Activated CD8-positive, alpha-beta memory T cell treated with anti-CD3 and anti-CD28 coated beads, Interleukin-2, amount 50 U/mL, for 24 hours (primary cell): Measurements from ENCODE around the gene CHEK2.
"Not testable (repeated sequence)": the region's sequence is repeated elsewhere in the genome, so short reads cannot be mapped to it uniquely, and the experiment has no call there.

Experiments
- DNase-seq: peaks from one replicate; pipeline ENCODE4 v3.0.0-alpha.2; 2020; ENCODE audit errors: extremely low read depth

CHEK2 gene

DNA sequence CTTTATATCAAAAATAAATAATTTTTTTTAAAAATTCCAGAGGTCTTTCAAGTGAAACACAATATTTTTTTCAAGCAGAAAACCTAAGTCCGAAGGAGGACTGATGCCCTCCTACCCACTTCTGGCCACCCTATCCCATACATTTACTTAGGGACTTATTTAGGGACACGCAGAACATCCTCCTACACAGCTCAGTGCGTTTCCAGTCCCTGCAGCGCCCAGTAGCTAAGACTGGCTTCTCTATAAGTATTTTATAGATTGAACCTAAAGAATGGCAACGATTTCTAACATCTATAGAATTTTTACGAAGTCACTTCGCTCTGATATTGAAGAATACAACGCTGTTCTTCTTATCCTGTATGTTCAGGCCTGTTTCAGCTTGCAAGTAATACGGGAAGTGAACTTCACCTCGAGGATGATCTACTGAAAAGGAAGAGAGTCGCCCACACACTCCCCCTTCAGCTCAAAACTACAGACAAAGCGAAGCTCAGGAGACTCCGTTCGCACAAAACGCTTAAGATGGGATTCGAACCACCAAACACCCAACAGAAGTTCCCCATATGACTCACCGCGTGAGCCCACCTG lies 328 bp downstream of the CHEK2 start:
- DNase-seq, result no peak

DNA sequence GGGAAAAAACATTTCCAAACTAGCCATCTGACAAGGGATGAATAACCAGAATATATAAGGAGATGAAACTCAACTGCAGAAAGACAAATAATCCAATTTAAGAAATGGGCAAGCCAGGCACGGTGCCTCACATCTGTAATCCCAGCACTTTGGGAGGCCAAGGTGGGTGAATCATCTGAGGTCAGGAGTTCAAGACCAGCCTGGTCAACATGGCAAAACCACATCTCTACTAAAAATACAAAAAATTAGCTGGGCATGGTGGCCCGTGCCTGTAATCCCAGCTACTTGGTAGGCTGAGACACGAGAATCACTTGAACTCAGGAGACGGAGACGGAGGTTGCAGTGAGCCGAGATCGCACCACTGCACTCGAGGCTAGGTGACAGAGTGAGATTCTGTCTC lies 2.7 kb downstream of the CHEK2 start:
- not testable (repeated sequence) for DNase-seq

DNA sequence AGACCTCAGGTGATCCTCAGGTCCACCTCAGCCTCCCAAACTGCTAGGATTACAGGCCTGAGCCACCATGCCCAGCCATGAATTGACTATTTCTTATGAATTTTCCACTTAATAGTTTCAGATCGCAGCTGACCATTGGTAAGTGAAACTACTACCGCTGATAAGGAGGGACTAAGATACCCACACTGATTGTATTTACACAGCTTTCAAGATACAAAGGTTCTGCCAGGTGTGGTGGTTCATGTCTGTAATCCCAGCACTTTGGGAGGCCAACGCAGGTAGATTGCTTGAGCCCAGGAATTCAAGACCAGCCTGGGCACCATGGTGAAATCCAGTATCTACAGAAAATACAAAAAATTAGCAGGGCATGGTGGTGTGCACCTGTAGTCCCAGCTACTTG lies 3.9 kb downstream of the CHEK2 start:
- no peak for DNase-seq

DNA sequence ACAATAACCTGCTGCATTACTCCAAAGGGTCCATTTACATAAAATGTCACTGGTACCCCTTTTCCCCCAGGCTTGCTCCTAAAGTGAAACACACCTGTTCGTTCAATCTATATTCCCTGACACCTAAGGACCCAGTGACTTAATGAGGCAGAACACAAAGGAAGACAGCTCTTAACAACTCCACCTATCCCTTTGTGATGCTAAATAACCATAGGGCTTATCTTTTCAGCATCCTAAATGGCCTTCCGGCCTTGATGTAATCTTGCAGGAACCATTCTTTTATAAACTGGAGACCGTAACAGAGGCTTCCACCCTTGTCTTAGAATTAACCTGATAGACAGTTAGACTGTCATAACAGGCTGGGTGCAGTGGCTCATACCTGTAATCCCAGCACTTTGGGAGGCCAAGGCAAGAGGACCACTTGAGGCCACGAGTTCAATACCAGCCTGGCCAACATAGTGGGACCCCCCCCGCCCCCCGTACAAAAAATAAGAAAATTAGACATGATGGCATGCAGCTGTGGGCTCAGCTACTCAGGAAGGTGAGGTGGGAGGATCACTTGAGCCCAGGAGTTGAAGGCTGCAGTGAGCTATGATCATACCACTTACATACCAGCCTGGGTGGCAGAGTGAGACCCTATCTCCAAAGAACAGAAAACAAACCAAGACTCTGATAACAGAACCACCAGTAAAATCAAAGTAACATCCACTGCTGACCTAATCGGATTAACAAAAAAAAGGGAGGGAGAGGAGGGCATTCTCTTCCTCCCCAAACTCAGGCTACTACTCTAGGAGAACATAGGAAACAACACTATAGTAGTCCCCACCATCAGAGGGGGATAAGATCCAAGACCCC lies 5.1 kb downstream of the CHEK2 start:
- DNase-seq, result no peak

DNA sequence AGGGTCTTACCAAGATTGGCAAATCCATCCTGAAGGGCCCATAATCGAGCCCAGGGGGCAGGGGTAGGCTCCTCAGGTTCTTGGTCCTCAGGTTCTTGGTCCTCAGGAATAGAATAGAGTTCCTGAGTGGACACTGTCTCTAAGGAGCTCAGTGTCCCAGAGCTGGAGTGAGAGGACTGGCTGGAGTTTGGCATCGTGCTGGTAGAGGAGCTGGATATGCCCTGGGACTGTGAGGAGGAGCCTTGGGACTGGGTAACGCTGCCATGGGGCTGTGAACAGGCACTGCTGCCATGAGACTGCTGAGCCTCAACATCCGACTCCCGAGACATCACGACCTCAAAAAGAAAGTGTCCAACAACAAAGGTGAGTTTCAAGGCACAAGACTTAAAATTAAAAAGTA lies 7.2 kb downstream of the CHEK2 start:
- DNase-seq, result no peak

GRCh38 chr22:28730179-28730578 lies 11.4 kb downstream of the CHEK2 start:
- DNase-seq, result no peak

DNA sequence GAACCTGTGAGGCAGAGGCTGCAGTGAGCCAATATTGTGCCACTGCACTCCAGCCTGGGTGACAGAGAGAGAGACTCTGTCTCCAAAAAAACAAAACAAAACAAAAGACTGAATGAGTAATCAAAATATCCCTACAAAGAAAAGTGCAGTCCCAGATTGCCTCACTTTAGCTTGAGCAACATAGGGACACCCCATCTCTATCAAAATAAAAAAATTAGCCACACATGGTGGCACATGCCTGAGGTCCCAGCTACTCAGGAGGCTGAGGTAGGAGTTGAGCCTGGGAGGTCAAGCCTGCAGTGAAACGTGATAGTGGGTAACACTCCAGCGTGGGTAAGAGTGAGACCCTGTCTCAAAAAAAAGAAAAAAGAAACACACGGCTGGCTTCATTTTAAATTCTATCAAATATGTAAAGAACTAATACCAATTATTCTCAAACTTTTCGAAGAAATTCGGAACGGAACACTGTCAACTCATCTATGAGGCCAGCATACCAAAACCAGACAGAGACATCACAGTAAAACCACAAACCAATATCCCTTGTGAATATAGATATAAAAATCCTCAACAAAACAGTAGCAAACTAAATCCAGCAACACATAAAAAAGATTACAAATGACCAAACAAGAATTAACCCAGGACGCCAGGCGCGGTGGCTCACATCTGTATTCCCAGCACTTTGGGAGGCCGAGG lies 12.9 kb downstream of the CHEK2 start:
- DNase-seq, result no peak

DNA sequence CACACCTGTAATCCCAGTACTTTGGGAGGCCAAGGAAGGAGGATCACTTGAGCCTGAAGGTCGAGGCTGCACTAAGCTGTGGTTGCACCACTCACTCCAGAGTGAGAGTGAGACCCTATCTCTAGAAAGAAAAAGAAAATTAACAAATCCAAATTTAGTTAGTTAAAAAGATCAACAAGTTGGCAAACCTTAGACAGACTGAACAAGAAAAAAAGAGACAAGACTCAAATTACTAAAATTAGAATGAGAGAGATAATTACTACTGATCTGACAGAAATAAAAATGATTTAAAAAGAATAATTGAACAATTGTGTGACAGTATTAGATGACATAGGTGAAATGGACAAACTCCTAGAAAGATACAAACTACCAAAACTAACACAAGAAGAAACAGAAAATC lies 13.6 kb downstream of the CHEK2 start:
- DNase-seq, result no peak

DNA sequence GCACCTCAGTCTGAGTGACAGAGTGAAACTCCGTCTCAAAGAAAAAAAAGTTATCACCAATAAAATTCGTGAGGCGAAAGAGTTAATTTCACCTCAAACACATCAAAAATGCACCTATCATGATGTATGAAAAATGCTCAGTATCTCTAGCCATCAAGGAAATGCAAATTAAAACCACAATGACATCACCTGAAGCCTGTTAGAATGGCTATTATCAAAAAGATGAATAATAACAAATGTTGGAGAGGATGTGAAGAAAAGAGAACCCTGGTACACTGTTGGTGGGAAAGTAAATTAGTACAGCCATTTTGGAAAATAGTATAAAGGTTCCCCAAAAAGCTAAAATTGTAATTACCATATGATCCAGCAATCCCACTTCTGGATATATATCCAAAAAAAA lies 23.6 kb downstream of the CHEK2 start:
- DNase-seq, result no peak

DNA sequence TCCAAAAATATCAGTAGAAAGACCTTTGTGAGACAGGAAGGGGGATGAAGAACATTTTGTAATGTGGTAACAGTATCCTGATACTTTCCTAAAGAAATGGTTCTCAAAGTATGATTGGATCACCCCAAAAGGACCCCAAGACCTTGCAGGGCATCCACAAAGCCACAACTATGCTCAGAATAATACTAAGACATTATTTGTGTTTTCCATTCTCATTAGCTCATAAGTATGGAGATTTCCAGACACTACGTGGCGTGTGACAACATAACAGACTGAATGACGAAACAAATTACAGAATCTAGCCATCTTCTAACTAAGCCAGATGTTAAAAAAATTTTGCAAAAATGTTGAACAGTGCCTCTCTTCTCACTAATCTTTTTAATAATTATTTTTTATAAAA lies 24.9 kb downstream of the CHEK2 start:
- no peak for DNase-seq

DNA sequence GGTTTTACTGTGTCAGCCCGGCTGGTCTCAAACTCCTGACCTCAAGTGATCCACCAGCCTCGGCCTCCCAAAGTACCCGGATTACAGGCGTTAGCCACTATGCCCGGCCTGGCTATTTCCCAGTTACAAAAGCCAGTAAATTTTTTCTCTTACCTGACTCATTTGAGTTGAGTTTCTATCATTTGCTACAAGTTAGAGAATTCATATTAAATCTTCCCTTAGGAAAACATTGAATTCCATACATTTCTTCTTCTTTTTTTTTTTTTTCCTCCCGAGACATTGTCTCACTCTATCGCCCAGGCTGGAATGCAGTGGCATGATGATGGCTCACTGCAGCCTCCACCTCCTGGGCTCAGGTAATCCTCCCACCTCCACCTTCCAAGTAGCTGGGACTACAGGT lies 26.0 kb downstream of the CHEK2 start:
- DNase-seq, result no peak

GRCh38 chr22:28714043-28714628 lies 27.5 kb downstream of the CHEK2 start:
- DNase-seq, result no peak

GRCh38 chr22:28711820-28712777 lies 29.5 kb downstream of the CHEK2 start:
- DNase-seq, result no peak

DNA sequence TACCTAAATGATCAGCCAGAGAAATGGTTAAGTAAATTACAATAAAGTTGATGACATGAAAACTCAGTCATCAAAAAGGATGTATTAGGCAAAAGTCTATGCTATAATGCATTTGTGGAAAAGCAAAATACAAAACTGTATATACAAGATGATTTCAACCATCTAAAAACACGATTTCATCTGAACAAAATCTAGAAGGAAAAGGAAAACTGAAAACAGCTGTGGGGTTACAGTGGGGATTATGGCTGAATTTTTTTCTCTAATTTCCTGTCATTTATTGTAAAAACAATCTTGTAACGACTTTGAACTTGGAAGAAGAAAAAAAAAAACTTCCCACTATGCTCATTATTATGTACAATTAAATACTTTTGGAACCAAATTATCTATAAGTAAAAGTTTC lies 30.3 kb downstream of the CHEK2 start:
- no peak for DNase-seq

DNA sequence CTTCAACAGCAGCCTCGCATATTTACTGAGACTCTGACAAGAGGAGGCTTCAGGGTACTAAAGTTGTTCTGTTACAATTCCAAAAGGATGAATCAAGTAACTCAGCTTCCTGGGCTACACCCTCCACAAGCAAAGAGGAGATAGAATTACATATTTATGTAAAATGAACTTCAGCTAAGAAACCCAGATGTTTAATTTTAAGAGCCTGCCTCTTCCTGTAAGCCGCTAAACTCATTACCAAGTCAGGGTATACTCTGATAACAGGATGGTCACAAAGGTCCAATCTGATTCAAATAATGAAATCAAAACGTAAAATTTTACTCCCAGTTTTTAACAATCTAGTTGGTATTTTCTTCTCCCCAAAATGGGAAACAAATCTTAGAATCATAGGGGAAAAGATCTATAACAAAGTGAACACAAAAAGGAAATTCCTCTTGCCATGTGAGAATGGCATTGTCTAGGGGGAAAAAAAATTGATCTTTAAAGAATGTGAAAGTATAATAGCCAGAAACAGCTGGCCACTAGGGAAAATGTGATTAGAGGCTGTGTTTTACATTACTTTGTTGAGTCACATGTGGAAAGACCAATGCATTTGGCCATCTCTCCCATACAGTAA lies 30.9 kb downstream of the CHEK2 start:
- DNase-seq, result no peak

- DNase-seq, result no peak
These were observed 31.5 kb downstream of the CHEK2 start for GRCh38 chr22:28710107-28710506.

GRCh38 chr22:28706845-28707244 lies 34.8 kb downstream of the CHEK2 start:
- no peak for DNase-seq

DNA sequence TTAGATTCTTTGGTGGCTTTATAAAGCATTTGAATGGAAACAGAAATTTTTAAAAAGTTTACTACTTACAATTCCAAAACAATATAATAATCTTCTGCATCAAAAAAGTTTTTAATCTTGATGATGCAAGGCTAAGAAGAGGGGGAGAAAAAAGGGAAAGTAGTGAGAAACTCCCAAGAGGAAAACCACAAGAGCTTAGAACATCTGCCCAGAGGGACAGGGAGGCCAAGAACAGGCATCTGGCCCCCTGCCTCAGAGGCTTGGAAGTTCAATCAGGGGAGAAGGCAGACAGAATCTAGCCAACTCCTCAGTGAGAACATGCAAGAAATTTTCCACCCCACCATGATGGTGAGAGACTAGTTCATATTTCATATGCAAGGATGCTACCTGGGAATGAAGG lies 38.2 kb downstream of the CHEK2 start:
- DNase-seq, result no peak

- DNase-seq, result no peak
These were observed 38.7 kb downstream of the CHEK2 start for GRCh38 chr22:28702891-28703290.

- not testable (repeated sequence) for DNase-seq
These were observed 48.4 kb downstream of the CHEK2 start for GRCh38 chr22:28693041-28693760.
